Activated gamma-delta T cell (primary cell): ENCODE data around the gene GLRX3.
"Not testable (repeated sequence)": the region's sequence is repeated elsewhere in the genome, so short reads cannot be mapped to it uniquely, and the experiment has no call there.

ENCODE experiments used
- DNase-seq: peaks from one replicate; lab custom pipeline; 2025; lab: John Stamatoyannopoulos, UW

The GLRX3 gene

DNA sequence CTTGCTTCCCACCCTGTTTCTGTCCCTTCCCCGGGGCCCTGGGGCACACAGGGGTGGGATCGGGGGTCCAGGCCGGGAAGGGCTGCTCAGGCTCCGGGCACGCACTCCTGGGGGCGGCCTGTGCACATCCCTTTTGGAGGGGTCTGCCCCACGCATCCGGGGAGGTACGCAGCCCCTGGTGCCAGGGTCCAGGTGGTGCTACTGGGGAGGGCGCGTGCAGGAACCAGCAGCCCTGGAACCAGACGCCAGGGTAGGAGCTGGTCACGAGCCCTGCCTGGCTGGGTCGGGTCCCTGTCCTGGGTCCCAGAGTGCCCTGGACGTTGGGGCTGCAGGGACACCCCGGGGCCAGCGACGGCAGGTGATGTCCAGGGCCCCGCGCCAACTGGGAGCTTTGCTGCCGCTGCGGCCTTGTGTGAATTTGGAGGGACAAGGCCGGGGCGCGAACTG, 53.4 kb downstream of the GLRX3 start:
- DNase-seq = no peak

DNA sequence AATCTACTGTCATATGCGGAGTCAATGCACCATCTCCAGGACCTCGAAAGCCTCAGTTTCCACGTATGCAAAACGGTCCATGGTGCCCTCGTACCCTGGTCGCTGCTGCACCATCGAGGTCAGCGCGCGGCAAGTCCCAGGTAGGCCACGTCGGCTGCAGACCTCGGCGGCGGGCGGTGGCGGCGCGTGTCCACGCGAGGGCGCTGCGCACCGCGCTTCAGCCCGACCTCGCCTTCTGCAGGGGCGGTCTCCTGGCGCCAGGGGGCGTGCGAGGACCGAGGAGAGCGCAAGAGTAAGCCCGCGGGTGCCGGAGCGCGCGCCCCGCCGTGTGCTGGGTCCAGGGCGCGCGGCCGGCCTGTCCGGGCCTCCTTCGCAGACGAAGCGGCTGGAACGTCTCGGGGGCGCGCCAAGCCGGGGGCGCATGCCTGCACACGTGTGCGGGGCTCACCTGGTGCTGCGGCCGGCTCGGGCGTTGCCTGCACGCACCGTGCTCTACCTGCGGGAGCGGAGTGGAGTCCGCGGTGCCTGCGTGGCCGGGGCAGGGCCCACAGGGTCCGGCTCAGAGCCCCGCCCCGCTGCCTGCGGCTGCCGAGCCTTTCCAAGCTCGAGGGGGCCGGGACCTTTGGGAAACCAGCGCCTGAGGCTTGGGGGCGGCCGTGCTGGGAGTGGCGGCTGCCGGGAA, 54.0 kb downstream of the GLRX3 start:
- DNase-seq = peak; percentile 75

DNA sequence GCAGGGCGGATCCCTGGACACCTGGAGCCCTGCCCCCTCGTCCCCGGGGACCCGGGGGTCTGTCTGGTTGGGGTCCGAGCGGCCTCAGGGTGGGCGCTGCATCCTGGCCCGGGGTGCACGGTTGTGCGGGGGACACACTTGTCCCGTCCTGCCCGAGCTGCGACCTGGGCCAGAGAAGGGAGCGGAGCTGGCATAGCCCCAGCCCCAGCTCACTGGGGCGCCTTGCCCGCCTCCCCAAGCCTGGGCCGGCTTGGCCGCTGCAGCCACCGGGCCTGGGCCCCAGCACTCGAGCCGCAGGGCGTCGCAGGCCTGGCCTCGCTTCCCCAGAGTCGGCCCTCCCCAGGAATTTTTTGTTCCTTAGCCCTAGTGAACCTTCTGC, 54.5 kb downstream of the GLRX3 start:
- DNase-seq = no peak

DNA sequence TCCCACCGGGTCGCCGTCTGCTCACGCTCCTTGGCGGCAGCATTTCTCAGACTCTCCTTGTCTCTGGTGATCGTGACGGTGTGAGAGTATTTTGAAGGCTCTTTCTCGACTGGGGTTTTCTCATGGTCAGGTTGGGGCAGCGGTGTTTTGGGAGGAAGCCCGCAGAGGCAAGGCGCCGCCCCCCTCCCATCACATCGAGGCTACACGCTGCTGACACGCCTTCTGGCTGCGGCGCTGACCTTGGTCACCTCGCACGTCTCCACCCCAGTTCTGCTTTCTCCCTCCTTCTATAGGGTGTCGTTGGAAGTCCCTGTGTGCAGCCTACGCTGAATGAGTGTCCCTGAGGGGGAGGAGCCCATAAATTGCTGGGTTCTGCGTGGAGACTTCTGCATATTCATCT, 55.2 kb downstream of the GLRX3 start:
- no peak for DNase-seq

DNA sequence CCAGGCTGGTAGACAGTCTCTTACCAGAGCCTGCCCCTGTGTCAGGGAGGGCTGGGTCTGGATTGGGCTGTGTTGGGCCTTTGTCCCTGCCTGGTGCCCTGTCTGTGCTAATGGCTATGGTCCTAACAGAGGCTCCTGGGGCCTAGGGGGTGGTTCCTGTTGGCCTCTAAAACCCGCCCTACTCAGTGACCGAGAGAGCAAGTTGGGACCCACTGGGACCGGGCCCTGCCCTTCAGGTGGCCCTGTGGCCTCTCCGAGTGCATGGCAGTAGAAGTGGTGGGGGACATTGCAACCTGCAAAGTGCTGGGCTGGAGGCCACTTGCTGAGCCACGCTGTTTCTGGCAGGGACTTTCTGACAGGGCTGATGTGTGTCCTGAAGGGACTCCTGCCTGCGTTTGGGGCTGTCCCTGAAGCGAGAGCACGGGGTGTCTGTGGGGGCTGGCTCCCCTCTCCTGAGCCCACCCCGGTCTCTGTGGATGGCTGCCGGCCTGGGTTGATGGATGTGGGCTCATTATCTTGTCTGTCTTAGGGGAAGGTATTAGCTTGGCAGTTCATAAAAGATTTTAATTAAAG, 56.2 kb downstream of the GLRX3 start:
- no peak for DNase-seq

DNA sequence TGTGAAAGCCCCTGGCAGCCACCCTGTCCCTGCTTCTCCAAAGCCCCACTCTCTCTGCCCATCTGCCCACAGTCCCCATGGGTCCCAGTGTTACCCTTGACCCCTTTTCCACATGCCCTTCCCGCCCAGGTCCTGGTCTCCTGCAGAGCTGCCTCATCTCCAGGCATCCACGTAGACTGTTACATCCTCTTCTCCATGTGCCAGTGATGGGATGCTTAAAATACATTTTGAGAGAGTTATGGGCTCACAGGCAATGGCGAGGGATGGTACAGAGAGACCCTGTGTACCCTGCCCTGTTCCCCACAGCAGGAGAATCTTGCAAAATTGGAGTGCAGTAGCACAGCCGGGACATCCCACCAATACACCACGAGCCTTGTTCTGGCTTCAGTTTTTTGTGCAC, 56.8 kb downstream of the GLRX3 start:
- DNase-seq = no peak

DNA sequence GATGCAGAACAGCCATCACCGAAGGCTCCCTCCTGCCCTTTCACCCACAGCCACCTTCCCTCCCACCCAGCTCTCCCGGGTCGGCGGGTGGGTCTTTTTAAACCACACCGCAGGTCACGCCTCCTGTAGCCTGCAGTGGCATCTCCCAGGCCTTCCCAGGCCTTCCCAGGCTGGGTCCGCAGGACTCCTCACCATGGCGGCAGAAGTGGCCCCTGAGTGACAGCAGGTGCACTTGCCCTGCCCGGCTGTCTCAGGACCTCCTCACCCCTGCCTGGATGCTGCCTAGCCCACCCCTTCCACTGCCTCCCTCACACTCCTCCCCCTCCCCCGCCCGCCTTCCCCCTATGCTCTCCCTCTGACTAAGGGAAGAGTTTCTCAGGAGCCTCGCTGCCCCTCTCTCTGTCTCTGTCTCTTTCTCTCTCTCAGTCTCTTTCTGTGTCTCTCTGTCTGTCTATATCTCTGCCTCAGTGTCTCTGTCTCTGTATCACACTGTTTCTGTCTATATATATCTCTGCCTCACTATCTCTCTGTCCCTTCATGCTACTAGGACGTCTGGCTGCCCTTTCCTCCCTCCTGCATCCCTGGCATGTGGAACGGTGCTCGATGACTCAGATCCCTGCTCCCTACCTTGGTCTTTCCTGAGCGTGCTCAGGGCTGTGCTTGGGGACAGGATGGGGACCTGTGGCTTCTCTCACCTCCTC, 57.5 kb downstream of the GLRX3 start:
- DNase-seq = no peak

DNA sequence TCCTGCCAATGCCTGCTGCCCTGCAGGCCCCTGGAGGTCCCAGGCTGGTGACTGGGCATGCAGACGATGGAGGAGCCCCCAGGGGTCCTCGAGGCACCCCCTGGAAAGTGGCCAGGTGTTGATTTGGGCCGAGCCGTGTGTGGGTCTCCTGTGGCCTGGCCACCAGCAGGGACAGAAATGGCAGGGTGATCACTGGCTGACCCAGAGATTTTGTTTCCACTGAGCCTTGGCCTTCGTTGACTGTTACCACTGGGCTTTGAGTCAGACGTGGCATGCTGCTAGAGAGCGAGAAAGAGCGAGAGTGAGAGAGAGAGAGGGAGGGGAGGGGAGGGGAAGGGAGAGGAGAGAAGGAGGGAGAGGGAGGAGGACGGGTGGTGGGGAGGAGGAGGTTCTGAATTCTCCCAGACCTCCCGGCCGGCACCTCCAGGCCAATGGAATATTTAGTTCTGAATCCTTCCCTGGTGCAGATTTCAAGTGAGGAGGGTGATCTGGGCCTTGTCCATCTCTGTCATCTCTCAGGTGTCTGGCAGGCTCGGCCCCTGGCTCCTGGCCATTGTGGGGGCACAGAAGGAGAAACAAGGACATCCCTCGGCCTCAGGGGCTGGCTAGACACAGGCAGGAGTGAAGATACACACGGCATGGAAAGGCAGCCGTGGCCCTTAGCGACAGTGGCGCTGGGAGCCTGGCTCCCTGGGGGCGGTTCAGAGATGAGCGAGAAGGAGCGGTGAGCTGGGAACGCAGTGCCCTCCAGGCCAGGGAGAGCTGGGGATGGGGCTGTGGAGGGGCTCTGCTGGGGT, 58.2 kb downstream of the GLRX3 start:
- DNase-seq = no peak

DNA sequence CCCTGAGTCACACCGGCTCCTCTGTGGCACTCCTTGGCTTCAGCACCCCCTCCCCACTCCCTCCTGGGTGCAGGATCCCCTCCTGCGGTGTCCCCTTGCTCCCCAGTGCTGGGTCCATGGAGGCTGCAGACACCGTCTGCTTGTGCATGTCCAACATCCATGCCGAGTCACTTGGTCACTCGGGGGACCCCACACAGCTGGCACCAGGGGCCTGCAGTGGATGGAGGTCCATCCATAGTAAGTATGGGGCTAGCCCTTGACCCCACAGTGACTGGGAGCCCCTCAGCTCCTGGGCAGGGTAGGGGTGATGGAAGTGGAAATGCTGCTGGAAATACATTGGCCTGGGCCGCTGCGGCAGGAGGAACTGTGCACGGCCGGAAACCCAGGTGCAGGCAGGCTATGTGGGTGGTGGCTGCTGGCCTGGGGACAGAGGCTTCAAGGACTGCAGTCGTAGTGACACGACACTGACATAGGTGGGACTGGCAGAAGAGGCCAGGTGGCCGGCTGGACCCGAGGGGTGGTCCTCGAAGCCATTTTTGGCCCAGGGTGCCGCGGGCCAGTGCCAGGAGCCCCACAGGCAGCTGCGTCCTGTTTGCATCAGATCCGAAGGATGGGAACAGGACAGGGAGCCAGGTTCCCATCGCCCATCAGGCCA, 58.9 kb downstream of the GLRX3 start:
- no peak for DNase-seq

DNA sequence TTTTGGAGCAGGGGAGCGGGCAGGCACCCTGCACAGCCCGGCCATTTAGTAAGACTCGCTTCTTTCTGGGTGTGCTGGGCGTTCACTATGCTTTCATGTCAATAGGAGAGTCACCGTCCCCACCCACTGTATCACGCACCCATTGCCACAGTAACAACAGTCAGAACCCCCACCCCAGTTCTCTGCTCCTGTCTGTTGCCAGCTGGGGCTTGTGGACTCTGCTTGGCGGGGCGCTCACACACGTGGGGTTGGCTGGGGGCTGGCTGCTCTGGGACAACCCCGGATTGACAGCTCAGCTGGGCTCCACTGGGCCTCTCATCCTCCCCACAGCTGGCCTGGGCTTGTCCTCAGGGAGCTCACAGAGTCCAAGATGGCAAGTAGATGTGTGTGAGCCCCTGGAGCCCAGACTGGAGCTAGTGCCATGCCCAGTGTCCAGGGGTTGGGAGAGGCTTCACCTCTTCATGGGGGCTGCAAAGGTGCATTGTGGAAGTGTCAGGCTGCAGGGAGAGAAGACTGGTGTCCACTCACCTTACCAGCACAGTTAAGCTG, 59.6 kb downstream of the GLRX3 start:
- DNase-seq = no peak

DNA sequence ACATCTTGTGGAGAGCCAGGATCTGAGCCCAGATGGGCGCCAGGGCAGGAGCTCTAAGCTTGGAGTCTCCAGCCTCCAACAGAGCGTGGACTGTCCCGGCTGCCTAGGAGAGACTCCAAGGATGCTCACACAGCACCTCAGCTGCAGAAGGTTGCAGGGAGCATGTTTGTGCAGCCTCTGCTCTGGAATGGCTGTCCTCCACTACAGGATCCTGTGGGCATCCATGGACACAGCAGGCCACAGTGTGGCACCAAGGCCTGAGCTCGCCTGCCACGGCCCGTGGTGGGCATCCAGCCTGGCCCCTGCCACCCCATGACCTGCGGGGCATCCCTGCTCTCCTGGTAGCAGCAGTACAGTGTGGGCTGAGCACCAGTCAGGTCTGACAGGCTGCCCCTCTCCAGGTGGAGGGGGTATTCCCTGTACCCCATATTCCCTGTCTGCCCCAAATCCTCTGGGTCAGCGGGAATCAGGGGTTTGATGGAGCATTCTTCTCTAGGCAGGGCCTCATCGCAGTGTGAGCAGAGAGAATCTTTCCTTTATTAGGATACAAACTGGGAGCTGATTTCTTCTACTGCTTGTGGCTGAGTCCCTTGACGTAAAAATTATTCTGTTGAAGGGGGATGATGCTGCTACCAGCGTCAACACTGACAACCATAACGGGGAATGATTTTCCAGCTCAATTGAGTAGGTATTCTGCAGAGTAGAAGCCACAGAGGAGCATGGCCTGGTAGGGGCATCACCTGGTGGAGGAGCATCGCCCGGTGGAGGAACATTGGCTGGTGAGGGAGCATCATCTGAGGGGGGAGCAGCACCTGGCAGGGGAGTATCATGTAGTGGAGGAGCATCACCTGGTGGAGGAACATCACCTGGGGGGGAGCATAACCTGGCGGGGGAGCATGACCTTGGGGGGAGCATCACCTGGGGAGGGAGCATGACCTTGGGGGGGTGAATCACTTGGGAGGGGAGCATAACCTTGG, 60.6 kb downstream of the GLRX3 start:
- no peak for DNase-seq

DNA sequence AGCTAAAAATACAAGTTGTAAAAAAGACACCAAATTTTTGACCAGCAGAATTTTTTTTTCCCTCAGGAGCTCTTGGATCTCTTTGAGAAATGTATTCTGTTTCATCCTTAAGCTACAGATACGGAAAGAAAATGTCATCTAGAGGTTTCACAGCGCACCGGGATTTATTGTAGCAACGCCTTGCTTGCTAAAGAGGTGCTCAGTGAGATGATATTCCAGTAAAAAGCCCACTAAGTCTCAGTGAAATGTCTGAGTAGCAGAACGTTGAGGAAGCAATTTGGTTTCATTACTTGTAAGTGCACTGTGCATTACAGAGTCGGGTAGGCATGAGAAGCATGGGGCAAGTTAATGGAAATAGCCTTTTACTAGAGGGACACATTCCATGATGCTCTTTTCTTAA, 62.5 kb downstream of the GLRX3 start:
- DNase-seq = no peak

DNA sequence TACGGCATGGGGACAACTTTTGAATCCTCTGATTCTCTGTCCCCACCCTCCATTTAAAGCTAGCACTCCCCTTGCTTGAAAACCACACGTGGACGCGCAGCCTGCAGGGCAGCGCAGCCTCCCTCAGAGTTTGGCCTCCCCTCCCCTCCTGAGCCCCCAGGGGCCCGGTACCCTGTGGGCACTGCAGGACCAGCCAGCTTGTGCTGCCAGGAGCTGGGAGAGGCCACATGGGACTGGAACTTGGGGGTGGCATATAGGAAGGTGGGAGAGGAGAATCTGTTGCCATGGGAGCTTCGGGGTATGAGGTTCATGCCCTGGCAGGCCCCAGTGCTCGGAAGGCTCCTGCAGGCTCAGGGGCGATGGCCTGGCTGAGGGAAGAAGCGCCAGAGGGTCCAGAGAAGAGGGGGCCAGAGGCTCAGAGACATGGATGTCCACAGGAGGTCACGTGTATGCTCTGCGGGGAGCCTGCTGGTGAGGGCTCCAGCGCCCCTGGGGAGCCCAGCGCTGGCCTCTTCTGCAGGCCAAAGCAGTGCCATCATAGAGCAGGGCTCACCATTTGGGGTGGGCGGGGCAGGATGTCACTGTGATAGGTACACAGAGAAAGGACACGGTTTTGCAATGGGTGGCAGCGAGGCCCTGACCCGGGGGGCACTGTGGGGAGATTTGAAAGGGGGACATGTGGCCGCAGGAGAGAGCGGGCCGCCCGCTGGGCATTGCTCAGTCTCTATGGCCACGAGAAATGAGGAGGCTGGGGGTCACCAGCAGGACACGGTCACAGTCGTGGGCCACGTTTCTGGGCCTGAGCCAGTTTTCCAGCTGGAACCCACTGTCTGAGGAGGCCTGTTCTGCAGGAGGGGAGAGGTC, 64.2 kb downstream of the GLRX3 start:
- DNase-seq = no peak

DNA sequence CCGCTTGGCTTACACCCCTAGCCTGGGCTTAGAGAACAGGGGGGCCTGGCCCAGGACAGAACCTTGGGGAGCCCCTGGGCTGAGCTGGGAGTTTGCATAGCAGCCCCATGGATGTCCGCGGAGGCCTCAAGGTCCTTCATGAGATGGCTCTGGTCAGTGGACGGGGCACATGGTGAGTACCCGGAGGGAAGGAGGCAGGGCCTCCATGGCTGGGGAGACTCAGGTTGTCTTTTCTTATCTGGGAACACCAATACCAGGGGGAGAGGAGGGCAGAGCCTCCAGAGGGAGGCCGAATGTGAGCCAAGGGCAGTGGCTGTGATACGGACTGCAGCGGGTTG, 64.8 kb downstream of the GLRX3 start:
- no peak for DNase-seq

DNA sequence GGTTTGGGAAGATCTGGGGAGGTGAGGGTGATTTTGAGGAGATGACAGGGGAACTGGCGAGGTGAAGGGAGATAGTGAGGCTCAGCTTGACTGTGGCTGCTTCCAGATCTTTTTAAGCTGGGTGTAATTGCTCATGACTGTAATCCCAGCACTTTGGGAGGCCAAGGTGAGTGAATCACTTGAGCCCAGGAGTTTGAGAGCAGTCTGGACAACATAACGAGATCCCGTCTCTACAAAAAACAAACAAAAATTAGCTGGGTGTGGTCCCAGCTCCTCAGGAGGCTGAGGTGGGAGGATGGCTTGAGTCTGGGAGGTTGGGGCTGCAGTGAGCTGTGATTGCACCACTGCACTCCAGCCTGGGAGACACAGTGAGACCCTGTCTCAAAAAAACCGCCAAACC, 66.0 kb downstream of the GLRX3 start:
- DNase-seq = not testable (repeated sequence)

DNA sequence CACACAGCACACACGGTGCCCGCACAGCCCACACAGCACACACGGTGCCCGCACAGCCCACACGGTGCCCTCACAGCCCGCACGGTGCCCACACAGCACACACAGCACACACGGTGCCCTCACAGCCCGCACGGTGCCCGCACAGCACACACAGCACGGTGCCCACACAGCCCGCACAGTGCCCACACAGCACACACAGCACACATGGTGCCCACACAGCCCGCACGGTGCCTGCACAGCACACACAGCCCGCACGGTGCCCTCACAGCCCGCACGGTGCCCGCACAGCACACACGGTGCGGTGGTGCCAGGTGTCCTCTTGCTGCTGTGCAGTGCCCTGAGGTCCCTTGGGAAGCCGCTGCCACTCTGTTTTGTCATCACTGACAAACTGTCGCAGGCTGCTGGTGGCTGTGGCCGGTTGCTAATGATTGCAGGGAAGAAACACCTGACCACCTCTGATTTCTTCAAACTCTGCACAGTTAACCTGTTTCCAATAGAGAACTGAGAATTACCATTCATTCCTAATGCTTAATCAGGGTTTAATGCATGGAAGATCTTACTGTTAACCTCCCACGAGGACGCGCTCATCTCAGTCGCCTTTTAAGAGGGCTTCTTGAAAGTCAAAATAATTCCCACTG, 66.9 kb downstream of the GLRX3 start:
- DNase-seq = no peak

DNA sequence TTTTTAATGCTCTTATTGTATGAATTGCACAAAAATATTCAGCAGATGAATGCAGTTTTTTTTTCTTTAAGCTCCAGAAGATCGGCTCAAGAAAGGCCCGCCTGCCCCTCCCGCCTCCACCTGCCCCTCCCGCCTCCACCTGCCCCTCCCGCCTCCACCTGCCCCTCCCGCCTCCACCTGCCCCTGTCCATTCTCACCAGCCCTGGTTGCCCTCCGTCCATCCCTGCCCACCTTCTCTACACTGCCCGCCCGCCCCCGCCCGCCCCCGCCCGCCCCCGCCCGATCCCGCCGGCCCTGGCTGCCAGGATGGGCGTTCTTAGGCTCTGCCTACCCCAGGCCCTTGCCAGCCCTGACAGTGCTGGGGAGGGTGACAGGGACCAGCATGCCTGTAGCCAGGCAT, 67.4 kb downstream of the GLRX3 start:
- no peak for DNase-seq

DNA sequence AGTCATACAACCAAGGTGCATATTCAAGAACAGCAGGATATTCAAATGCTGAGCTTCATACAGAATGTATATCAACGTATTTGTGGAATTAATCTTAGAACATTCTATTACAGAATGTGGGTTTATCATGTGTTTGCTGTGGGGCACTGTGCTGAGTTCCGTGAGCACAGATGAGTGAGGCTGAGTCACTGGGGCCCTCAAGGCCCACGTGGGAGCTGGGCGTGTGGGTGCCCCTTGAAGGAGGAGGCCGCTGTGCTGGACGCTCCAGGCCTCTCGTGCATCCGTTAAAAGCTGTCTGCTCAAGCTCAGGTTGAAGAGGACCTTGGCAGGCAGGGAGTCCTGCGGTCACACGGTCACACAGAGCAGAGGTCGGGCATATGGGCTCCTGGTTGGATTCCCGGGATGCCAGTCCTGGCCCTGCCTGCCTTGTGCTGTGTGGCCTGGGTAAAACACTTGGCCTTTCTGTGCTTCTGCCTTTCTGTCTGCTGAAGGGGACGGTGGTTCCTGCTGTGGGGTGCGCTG, 70.1 kb downstream of the GLRX3 start:
- DNase-seq = no peak

DNA sequence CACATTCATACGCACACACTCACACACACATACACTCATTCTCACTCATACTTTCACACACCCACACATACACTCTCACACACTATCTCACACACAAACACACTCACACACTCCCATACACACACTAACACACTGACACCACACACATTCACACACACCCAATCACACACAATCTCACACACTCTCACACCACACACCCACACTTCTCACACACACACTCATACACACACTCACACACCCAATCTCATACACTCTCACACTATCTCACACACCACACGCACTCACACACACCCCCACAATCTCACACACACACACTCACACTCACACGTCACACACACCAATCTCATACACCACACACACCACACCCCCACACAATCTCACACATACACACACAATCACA, 71.0 kb downstream of the GLRX3 start:
- DNase-seq = no peak
